ENCODE data around the gene GIPC2.
"Not testable (repeated sequence)": the region's sequence is repeated elsewhere in the genome, so short reads cannot be mapped to it uniquely, and the experiment has no call there.

The GIPC2 gene

DNA sequence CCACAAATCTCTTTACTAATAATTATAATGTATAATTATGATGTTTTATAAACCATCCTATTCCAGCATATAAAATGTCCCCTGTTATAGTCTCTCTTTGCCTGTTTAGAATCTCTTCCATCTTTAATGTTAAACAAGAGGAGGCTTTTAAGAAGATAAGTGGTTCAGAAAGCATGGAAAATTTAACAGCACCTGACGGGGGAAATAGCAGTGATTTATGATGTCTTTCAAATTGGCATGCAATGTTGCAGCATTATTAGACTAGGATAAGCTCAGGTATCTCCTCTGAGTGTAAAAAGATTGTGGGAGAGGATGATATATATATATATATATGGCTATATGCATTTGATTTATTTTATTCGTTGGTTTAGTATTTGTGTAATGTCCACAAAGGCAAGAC, 24.4 kb downstream of the GIPC2 start:
- no peak for DNase-seq

DNA sequence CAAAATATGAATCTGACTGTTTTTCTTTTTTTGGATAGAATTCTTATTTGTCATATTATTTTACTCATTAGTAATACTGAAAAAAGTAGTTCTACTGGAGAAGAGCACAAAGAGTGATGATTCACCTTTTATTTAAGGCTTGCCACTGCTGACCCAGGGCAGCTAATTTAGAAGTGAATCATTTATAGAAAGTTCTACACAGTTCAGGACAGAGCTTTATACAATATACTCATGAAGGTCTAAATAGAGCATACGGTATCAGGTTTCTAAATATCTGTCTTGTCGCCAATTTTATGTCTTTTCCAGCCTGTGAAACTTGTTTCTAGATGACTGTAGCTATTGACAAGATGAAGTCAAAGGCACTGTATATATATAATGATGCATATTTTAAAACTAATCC, 25.0 kb downstream of the GIPC2 start:
- DNase-seq = no peak

DNA sequence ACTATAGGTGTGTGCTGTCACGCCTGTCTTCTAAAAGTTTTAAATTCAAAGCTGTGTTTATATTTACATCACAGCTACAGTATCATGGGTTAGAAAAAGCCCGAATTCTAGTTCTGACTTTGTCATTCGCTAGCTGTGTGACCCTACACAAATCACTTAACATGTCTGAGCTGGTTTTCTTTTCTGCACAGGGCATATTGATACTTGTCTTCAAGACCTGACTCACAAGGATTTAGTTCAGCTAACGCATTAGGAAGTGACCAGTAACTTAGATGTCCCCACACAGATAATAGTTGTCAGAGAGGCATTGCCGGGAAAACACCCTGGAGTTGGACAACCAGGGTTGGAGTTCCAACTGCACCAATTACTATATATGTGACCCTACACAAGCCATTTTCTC, 25.9 kb downstream of the GIPC2 start:
- no peak for DNase-seq

DNA sequence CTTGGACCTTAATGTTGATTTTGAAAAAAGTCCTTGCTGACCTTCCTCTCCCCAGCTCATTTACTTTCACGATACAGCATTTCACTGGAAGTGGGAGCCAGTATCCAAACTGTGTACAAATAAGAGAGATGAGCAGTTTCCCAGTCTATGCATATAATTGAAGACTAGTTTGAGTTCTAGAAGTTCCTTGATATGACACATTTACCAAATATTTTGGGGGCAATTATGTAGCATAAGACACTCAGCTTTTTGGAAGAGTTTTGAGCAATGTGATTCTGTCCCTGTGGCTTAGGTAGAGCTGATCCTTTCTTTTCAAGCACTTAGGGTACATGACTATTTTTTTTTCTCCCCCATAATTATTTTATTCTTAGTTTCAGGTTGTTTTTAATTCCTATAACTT, 26.4 kb downstream of the GIPC2 start:
- no peak for DNase-seq

DNA sequence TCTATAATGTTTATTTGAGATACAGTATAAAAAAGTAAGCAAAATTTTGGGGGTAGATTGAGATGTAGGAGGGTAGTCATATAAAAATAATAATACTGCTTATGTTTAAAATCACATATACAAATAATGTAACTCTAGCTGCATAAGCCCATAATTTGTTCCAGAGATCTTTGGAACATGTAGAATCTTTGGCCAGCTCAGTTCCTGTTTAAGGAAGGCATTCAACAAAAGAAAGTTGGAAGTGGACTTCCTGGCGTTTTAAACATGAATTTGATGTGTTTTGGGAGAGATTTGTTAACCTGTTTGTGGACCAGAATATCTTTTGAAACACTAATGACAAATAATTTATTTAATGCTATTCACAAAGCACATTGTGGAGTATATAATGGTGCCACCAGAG, 27.7 kb downstream of the GIPC2 start:
- no peak for DNase-seq

DNA sequence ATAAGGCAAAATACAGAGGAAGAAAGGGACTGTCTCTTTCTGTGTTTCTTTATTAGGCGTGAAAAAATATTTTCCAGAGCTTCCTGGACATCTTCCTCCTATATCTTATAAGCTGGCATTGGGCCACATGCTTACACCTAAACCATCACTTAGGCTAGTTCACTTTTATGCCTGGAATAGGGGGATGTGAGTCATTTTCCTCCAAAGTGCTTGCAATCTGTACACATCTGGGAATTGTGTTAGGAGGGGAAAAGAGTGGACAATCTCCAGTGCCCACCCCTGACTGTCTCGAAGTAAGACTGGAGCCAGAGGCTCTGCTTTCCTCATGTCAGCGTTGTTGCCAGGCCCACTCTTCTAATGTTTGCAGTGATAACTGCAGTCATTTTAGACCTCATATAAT, 29.9 kb downstream of the GIPC2 start:
- no peak for DNase-seq

DNA sequence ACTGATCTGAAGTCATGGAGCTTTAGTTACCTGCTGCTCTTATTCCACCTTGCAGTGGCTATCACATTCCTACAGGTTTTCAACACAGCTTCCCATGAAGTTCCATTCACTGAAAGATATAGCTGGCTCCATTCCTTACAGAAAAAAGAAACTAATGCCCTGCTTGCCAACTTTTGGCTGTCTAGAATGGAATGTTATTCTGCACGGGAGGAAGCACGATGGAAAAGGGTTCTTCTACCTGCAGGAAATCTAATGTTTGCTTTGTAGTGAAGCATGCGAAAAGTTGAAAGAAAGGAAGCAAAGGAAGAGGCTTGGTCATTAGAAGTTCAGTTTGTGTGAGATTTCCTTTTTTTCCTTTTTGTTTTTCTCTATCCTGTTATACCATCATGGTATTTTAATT, 32.6 kb downstream of the GIPC2 start:
- DNase-seq = no peak

DNA sequence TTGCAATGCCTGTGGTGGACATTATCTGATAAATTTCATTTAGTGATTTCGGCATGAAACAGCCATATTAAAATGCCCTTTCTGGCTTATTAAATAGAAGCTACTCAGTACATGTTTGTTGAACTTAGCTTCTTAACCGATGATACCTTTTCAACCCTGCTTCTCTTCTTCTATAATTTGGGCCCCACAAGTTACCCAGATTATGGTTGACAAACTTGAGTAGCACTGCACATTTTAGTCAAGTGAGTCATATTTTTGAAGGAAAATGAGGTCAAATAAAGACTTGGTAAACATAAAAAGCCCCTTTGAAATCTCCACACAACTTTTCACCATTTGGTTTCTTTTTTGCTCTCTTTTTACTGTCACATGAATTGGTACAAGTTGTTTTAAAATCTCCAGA, 33.8 kb downstream of the GIPC2 start:
- no peak for DNase-seq

DNA sequence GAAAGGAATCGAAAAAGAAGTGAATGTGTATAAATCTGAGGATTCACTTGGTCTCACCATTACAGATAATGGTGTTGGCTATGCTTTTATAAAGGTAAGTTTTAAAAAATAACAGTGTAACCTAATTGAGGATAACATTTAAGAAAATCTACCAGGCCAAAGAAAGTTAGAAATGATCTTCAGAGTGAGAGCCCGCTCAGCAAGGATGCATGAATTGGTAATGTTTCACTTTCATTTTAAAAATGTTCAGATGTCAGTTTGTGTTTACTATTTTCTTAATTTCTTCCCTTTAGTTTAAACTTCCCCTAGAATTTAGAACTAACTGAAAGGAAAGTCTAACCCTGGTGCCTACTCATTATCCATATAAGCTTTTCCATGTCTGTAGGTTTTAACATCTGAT, 35.0 kb downstream of the GIPC2 start:
- no peak for DNase-seq

DNA sequence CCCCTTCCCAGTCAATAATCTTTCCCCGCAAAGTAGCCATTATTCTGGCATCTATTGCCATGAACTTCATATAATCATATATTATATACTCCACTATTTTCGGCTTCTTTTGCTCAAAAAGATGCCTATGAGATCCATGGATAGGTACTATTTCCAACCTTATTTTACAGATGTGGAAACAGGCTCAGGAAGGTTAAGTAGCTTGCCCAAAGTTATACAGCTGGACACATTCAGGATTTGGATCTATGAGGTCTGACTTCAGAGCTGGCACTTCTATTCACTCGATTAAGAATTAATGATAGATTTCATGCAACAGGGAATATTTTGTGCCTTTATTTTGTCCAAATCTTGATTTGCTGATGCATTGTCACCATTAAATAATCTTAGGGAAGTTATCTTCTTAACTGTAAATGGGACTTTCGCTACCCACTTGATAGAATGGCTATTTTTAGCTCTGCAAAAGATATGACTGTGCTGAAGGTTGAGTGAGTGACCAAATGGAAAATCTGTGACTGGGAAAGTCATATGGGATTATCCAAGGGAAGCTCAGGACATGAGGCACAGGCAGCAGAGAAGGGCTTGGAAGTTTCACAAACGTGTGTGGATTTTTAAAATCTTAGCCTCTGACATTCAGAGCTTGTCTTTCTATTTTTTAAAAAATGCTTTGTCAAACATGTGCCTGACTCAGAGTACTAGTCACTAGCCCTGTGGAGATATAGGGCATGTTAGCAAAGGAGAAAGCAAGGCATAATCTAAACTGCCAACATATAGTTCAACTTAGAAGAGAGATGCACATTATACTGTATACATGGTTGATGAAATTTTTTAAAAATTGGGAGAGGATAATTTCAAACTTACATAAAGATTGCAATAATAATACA, 36.5 kb downstream of the GIPC2 start:
- no peak for DNase-seq

DNA sequence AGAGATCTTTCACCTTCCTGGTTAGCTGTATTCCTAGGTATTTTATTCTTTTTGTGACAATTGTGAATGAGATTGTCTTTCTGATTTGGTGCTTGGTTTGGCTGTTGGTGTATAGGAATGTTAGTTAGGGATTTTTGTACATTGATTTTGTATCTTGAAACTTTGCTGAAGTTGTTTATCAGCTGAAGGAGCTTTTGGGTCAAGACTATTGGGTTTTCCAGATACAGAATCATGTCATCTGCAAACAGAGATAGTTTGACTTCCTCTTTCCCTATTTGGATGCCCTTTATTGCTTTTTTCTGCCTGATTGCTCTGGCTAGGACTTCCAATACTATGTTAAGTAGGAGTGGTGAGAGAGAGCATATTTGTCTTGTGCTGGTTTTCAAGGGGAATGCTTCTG, 38.9 kb downstream of the GIPC2 start:
- not testable (repeated sequence) for DNase-seq

DNA sequence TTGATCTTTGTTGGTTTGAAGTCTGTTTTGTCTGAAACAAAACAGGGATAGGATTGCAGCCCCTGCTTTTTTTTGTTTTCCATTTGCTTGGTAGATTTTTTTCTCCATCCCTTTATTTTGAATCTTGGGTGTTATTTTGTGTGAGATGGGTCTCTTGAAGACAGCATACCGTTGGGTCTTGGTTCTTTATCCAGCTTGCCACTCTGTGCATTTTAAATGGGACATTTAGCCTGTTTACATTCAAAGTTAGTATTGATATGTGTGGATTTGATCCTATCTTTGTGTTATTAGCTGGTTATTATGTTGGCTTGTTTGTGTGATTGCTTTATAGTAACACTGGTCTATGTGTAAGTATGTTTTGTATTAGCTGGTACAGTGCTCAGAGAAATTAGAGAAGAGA, 40.9 kb downstream of the GIPC2 start:
- DNase-seq = no peak

DNA sequence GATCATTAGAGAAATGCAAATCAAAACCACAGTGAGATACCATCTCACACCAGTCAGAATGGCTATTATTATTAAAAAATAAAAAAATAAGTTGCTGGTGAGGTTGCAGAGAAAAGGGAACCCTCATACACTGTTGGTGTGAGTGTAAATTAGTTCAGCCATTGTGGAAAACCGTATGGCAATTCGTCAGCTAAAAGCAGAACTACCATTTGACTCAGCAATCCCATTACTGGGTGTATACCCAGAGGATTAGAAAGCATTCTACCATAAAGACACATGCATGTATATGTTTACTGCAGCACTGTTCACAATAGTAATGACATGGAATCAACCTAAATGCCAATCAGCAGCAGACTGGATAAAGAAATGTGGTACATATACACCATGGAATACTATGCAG, 42.2 kb downstream of the GIPC2 start:
- no peak for DNase-seq

DNA sequence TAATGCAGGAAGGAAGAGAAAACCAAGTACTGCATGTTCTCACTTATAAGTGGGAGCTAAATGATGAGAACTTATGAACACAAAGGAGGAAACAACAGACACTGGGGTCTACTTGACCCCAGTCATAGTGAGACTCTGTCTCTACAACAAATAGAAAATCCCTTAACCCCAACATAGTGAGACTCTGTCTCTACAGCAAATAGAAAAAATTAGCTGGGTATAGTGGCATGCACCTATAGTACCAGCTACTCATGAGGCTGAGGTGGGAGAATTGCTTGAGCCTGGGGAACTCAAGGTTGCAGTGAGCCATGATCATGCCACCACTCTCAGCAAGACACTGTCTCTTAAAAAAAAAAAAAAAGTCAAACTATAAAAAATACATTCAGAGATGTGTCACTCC, 42.7 kb downstream of the GIPC2 start:
- no peak for DNase-seq

DNA sequence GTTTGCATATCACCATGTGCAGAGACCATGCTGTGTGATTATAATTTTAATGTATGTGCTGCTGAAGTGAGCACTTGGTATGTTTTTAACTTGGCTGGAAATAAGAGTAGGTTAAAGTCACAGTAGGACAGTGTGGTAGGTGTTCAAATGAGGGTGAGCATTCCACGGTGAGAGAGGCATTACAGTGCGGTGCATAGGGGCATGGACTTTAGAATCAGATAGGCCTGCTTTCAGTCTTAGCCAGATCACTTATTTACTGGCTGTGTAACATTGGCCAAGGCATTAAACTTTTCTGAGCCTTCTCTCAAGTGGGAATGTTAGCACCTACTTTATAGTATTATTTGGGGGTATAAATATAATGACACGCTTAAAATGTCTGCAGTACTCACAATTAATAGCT, 43.2 kb downstream of the GIPC2 start:
- DNase-seq = no peak

DNA sequence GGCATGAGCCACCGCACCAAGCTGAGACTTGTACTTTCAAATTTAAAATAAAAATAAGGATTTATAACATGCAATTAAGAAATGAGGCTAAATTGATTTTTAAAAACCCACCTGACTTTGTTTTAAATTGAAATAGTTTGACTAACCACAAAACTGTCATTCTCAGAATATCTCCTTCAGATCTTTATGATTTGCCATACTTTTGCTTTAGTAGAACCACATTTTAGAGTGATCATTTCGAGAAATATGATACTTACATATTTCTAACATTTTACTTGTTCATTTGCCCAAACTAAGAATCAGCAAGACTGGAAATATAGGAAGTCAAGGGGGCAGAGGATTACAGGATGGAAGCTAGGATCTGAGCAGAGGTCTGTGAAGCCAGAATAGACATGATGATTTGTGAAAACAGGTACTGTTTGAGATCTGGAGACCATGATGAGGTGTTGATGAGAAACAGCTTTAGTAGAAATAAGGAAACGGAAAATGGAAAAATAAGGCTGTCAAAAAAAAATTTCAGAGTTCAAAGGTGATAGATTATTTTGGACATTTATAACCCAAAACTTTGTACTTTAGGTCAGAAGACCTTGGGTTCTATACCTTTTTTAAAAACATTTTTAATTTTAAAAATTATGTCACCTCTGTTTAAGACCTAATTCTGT, 44.8 kb downstream of the GIPC2 start:
- DNase-seq = no peak

DNA sequence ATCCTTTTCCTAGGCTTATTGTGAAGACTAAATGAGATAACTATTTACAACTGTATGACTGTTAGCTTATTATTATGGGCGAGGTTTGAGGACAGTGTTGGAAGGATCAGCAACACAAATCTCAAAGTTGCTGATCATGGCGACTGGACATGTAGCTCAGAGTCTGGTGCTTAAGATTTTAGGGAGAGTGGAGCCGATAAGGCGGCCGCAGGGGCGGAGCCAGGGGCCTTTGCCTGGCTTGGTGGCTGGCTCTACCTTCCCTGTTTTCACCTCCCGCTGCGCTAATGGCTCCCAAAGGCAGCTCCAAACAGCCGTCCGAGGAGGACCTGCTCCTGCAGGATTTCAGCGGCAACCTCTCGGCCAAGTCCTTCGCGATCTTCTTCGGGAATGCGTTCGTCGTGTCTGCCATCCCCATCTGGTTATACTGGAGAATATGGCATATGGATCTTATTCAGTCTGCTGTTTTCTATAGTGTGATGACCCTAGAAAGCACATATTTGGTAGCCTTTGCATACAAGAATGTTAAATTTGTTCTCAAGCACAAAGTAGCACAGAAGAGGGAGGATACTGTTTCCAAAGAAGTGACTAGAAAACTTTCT, 45.5 kb downstream of the GIPC2 start:
- DNase-seq = no peak

DNA sequence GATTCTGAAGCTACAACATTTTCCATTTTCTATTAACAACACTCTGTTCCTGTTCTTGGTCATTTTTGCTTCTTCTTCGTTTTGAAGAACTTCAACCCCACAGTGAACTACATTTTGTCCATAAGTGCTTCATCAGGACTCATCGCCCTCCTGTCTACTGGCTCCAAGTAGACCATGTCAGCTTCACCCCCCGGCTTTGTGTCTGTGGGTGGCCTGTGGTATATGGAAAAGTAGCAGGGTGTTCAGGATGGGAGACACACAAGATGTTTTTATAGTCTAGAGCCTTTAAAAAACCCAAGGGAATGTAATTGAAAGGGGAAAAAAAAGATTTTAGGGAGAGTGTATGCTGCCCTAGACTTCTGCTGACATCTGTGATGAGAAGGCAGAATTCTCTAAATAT, 46.1 kb downstream of the GIPC2 start:
- DNase-seq = no peak

DNA sequence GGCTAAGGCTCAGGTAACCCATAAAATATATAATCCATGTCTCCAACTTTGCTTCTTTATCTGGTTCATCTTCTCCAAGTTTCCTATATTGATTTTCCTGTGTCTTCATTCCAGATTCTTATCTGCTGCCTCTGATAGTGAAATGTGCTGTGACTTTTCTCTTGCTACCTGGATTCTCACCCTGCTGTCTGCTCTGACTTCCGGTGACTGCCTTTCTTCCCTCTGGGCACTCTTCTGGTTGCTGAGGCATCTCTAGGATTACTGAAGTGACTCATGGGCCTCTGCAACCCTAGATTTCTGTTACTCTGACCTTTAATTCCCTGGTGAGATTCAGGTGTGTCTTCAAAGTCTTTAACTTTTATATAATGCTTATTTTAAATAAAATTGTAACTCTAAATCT, 46.9 kb downstream of the GIPC2 start:
- no peak for DNase-seq

DNA sequence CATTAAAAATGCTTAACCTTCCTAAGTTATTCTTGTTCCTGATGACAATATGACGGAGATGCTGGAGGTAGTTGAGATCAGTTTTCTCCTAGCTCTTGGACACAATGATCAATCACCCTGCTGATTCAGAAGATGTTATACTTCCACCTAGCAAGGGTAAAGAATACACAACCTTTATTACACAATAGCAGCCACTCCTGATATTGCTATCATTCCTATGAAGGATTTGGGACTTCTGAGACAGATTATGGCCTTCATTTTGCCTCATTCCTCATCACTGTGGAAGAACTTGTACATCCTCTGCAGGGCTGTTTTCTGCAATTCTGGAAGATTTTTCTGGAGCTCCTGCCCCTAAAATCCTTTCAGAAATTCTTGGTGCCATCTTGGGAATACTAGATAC, 47.8 kb downstream of the GIPC2 start:
- DNase-seq = no peak

DNA sequence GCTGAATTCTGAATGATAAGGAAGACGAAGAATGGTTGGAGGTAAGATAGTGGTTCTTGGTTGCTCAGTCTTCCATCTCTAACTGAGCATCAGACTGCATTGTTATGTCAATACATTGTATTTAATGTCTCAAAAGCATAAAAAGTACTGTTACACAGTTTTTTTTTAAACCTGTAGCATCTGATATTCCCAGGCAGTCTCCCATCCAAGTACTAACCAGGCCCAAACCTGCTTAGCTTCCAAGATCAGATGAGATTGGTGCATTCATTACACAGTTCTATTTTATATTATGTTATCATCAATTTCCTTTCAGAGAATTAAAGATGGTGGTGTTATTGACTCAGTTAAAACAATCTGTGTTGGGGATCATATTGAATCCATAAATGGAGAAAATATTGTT, 48.9 kb downstream of the GIPC2 start:
- DNase-seq = no peak

DNA sequence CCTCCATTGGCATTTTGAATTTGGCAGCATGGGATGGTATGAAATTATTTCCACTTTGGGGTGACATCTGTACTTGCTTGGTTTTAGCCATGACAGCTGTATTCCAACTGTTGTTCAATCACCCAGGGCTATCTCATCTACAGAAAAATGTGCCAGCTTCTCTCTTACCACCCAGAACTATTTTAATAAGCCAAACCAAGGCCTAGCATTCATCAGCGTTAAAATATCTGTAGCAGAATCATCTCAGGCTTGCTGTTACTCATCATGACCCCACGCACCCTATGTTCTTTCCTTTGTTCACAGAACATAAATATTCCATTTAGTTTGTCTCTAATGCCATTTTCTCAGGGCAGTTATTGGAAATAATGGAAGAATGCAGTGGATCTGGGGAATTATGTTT, 49.8 kb downstream of the GIPC2 start:
- DNase-seq = no peak

DNA sequence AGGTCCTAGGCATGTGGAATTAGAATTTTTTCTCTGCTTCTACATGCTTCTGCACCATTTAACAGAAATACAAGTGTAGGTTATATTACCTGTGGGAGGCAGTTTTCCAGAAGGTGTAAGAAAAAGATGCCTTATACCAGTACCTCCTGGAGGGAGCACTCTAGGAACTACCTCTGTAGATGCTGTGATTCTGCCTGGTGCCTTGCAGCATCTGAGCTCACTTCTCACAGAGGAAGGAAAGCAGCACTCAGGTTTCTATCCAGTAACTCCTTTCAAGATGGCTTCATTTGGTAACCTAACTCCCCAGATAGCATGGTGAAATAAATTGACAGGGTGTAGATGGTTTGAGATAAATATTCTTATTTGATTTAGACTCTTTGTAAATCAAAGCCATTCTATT, 50.3 kb downstream of the GIPC2 start:
- no peak for DNase-seq

DNA sequence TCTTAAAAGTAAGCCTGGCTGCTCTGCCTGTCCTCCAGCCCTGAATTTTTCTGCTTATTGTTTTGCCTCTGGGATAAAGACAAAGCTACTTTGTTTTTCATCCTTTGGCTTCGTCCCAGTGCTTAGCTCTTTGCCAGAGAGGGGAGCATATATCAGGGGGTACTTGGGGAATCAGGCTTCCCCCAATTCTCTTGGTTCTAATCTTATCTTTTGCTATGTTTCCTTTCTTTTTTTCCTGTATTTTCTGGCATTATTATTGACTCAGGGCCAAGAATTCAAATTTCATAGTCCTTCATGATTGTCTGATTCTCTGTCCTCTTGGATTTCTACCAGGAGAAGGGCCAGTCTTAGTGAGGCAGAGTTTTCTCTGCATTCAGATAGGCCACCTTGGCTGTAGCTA, 51.2 kb downstream of the GIPC2 start:
- DNase-seq = no peak

Data from CD4-positive, alpha-beta T cell treated with Interleukin-4 for 1 hour (primary cell).